GM19438 (cell line): Measurements from ENCODE around the gene AP3S2.
"Not testable (repeated sequence)": the region's sequence is repeated elsewhere in the genome, so short reads cannot be mapped to it uniquely, and the experiment has no call there.

Source experiments
- ATAC-seq: cut with Tn5 transposase; IDR thresholded peaks from one replicate; pipeline ENCODE4 v1.9.1; 2021; ENCODE audit warnings: low read depth; ENCODE audit not compliant: unreplicated experiment

The AP3S2 gene

GRCh38 chr15:89783861-89784685 lies 109.7 kb downstream of the AP3S2 start:
- no peak for ATAC-seq

GRCh38 chr15:89783111-89783860 lies 110.5 kb downstream of the AP3S2 start:
- ATAC-seq = no peak

GRCh38 chr15:89782619-89782950 lies 111.2 kb downstream of the AP3S2 start:
- not testable (repeated sequence) for ATAC-seq

- no peak for ATAC-seq
Measured at GRCh38 chr15:89781891-89782618, 111.7 kb downstream of the AP3S2 start.

- ATAC-seq = no peak
Measured at GRCh38 chr15:89781055-89781454, 112.7 kb downstream of the AP3S2 start.

GRCh38 chr15:89780601-89781000 lies 113.2 kb downstream of the AP3S2 start:
- no peak for ATAC-seq
